Measurements from ENCODE around the gene DEFB110.

DEFB110 gene

GRCh38 chr6:50021894-50022293 lies at the start of gene DEFB110:
TSS of gene DEFB110 (minus strand) at chr6:50021994. CDS start at chr6:50021935, 59 bp downstream.
- no peak for DNase-seq

DNA sequence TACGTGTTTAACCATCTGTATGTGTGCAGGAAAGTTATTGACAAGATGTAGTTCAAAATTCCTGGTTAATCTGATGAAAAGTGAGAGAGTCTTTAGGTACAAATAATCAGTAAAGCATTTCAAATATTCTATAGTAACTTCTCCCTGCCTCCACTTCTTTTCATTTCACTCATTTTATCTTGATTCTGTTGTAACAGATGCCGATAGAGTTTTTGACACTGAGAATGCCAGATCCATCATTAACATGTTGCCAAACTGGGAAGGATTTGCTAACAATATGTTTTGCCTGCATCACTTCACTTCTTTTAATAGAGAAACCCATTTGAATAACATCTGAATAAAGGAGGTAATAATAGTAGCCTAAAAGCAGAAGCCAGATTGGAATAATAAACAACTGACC lies 48.3 kb upstream of the DEFB110 start:
- DNase-seq: no peak

GRCh38 chr6:50062051-50062450 lies 40.3 kb upstream of the DEFB110 start:
- DNase-seq: no peak

- no peak for DNase-seq
Observed at GRCh38 chr6:50056242-50056641, 34.4 kb upstream of the DEFB110 start.

GRCh38 chr6:50049829-50050228 lies 28.0 kb upstream of the DEFB110 start, which contains the start of gene DEFB112:
TSS of gene DEFB112 (minus strand) at chr6:50049929. CDS start at chr6:50049869, 60 bp downstream.
- no peak for DNase-seq

DNA sequence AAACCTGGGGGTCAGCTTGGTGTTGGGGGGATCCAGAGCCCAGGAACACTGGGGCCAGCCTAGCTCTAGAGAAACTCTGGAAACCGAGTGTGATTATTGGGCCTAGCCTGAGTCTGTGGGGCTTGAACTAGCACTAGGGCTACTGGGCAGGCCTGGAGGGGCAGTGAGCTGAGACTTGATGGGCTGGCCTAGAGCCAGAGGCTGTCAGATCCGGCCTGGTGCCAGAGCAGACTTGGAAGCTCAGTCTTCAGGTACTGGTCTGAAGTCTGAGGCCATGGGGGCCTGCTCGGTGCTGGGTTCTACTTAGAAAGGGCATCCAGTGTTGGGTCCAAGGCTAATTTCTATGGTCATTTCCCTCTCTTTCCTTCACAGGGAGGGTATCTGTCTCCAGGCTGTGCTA lies 25.2 kb upstream of the DEFB110 start:
- no peak for DNase-seq

GRCh38 chr6:50030777-50031562 lies 9.2 kb upstream of the DEFB110 start:
- DNase-seq: no peak

DNA sequence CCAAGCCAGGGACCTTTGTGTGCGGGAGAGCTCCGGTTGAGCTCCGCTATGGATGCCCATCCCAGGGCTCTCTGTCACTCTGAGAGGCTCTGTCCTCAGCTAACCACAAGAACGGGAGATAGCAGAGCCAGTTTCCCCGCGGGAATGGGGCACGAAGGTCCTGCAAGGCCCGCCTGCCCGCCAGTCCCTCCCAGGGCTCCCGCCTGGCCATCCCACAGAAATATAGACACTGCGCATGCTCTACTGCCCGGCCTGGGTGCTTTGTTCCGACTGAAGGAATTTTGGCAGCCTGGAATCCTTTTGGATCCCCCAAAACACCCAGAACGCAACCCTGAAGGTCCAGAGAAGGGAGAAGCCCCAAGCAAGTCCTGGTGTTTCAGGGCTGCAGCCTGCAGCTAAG lies 8.6 kb upstream of the DEFB110 start:
- no peak for DNase-seq

GRCh38 chr6:50025258-50025657 lies 3.5 kb upstream of the DEFB110 start:
- no peak for DNase-seq

DNA sequence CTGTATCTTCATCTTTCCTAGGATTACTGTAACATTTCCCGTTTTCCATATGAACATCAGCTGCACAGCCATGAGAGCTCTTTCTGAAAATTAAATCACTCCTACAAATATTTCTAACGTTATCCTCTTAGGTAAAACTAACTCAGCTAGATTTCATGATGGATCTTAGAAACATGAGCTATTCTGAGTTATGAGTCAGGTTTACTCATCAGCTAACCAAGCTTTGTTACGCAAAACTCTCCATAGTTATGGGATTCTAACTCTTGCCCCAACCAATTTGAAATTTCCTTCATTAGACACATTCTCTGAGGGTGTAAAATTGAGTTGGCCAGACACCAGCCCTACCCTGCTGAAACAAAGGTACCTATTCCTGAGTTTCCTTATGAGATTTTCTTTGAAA lies 14.0 kb downstream of the DEFB110 start:
- DNase-seq: peak in 1 of 51 donors; percentile 15

GRCh38 chr6:50003139-50003538 lies 18.7 kb downstream of the DEFB110 start:
- no peak for DNase-seq

GRCh38 chr6:49995278-49995677 lies 26.5 kb downstream of the DEFB110 start:
- no peak for DNase-seq

- no peak for DNase-seq
Observed at GRCh38 chr6:49988900-49989299, 32.9 kb downstream of the DEFB110 start.

DNA sequence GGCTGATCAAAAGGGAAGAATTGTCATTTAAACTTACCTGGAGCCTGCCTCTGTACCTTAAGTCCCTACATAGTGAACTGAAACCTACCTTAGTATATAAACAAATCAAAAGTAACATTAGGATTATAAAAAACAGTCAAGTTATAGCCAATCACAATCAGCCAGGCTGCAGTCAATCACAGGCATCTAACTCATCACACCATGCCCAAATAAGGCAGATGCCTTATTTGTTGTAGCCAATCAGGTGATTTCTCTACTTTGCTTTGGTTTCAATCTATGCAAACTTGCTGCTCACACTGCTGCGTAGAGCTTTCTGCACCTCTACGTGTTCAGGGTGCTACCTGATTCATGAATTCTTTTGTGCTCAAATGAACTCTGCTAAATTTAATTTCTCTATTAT lies 34.0 kb downstream of the DEFB110 start:
- no peak for DNase-seq

DNA sequence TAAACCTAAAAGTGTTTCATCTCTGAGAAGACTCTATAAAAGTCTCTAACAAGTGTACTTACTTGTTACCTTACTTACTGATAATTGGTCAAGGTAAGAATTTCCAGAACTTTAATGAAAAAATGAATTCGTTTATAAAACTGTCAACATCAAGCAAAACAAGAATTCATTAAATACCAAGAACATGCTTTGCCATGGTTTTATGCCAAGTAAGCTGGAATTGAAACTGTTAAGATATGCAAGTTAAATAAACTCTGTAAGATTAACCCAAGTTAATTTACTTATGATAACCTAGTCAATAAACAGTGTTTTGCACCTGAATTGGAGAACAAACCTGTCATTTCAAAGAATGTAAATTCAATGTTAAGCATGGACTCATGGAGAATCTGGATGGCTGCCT lies 35.2 kb downstream of the DEFB110 start:
- DNase-seq: no peak

DNA sequence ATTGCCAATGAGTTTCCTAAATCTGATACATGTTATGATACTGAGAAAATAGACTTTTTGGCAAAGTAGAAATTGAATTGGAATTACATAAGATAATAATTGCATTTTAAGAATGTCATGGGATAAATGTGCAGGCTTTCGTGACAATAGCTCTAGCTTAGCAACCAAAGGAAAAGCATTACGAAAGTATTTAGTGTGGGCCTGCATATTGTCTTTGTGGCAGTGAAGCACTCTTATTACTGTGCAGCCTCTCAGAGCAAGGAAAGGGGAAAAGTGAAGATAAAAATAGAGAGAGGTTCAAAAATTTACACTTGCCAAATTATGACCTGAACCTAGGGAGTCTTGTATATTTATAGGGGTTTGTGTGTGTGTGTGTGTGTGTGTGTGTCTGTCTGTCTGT lies 39.7 kb downstream of the DEFB110 start:
- peak in 1 of 51 donors; percentile 10 for DNase-seq

DNA sequence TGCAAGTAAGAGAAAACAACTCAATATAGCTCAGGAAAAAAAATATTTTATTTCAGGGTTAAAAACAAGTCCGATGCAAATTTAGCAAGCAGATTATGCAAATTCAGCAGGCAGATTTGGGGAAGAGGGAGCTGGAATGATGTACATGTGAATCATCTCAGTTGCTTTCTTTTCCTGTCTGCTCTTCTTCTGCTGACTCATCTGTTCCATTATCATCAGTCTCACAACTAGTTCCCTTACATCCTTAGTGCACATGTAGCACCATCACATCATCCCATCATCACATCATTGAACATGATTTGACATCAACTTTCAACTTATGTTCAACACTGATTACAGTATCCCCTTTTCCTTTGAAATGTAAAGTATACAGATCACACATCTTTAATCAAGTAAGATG lies 40.9 kb downstream of the DEFB110 start:
- peak in 1 of 51 donors; percentile 22 for DNase-seq

DNA sequence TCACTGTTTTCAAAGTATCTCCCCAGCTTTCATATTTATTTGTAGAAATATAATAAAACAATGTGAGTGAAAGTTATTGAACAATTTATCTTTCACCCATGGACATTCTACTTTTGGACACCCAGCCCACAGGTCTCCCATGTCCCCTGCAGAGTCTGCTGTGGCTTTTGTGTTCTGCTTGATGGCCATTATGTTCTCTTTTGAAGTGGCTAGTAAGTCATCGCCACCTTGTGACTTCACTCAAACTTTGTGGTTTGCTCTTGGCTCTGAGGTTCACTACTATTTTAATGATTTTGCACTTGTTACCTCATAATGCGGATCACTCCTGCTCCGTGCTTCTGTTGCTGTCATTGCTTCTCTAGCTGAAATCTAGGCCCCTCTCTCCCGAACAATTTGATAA lies 42.2 kb downstream of the DEFB110 start:
- DNase-seq: no peak

- DNase-seq: no peak
Observed at GRCh38 chr6:49978332-49979226, 43.2 kb downstream of the DEFB110 start.

DNA sequence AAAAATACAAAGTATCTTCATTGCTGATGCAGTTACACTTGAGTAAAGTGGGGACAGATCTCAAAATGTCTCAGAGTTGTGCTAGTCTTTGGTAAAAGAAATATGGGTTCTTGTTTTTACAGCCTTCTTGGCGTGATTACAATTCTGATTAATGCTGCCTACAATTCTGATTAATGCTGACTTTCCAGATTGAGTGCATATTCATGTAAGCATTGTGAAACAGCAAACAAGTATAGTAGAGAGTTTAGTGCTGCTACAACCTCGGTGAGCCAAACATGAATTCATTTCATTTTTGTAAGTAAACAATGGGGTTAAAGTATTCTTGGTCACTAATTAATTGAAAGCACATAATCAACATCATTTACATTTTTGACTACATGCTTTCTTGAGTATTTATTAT lies 52.2 kb downstream of the DEFB110 start, which contains the start of gene DEFB113:
Gene DEFB113 (minus strand): TSS at position 21 of the 400 bp plus-strand sequence. CDS start 0 bp downstream, at position 21.
- DNase-seq: no peak

Data from hypothalamus (tissue), 51 donors.